Lower leg skin (tissue), 3 donors: ENCODE data around the gene NXNL1.

ENCODE experiments used
- CTCF ChIP-seq, 3 donors: fragments of 450-650 bp; IDR thresholded peaks; one replicate each; pipeline ENCODE4 v1.5.1; 2016; ENCODE audit warnings: antibody characterized with exemption in 3 of 3, mild to moderate bottlenecking in 3 of 3, moderate library complexity in 2 of 3
- POLR2A ChIP-seq, 2 donors: fragments of 450-650 bp; IDR thresholded peaks; one replicate each; pipeline ENCODE4 v1.6.1; 2016 to 2017; ENCODE audit warnings: antibody characterized with exemption in 2 of 2, mild to moderate bottlenecking in 1 of 2, moderate library complexity in 1 of 2

GRCh38 chr19:17495639-17496296 is 35.0 kb upstream of the NXNL1 start:
- TF ChIP-seq POLR2A (IDR thresholded peaks at IDR 0.05), result no peak
- no peak for TF ChIP-seq CTCF (IDR thresholded peaks at IDR 0.05)
